DND-41 (cell line): ENCODE results near the gene LHFPL2.

ENCODE experiments used
- CTCF ChIP-seq: IDR thresholded peaks from 2 replicates; pipeline ENCODE4 v1.5.1; 2012; ENCODE audit warnings: borderline replicate concordance, low read length, moderate library complexity, mild to moderate bottlenecking; ENCODE audit not compliant: poor library complexity, severe bottlenecking; ENCODE audit errors: extremely low read depth
- EZH2 ChIP-seq: IDR thresholded peaks from 3 replicates; pipeline ENCODE4 v1.6.1; 2012; ENCODE audit warnings: borderline replicate concordance, low read depth, mild to moderate bottlenecking, moderate library complexity, low read length, inconsistent platforms; ENCODE audit not compliant: severe bottlenecking

DNA sequence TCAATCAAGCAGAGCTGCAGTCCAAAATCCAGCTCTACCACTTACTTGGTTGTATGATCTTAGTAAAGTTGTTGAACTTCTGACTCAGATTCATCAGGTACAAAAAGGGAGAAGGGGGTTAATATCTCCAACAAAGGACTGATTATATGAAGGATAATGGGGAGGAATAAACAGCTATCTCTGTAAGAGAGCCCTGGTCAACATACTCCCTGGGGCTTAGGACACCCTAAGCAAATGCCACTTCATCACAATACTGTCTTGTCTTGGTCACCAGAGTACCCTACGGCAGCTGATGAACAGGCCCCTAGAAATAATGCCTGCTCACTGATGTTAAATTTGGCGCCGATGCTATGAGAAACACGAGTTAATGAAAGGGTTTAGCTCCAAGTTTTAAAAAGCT lies 34.8 kb downstream of the LHFPL2 start:
- TF ChIP-seq EZH2 (no peak), CTCF (no peak)
